Activated CD8-positive, alpha-beta memory T cell treated with anti-CD3 and anti-CD28 coated beads for 1 hour (primary cell): ENCODE data around the gene ZNF84.

Experiments
- DNase-seq, 2 donors: peaks; one replicate each; pipeline ENCODE4 v3.0.0-alpha.2; 2020; ENCODE audit warnings: low read depth in 1 of 2; ENCODE audit errors: extremely low read depth in 1 of 2

The ZNF84 gene

DNA sequence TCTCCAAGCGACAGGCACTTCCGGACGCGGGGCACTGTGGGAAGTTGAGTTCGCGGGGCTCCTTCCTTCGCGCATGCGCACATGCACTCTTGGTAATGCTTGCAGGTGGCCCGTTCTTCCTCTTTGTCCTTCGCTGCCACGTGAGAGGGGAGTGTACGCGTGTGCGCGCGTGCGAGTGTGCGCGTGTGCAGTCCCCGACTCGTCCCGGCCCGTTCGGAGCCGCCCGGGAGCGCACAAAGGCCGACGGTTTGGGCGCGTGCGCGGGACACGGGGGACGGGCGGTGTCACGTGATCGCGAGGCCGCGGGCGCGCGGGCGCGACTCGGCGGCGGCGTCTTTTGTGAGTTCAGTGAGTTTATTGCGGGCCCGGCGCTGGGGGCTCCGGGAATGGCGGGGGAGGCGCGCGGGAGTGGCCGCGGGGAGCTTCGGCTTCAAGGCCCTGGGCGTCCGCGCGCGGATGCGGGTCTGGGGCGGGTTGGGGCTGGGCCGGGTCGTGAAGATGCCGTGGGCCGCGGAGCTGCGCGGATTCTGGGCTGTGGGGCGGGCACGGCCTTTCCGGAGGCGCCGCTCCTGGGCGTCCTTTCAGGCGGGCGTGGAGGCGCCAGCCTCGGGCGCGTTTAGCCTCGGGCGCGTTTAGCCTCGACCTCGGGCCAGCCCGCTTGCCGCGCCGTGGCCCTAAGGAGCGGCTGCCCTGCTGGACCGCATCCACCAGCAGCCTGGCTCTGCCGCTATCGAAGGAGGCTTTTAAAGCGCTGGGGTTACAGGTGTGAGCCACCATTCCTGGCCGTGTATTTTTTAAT, at the start of gene ZNF84:
Gene ZNF84 (plus strand): TSS at position 303 of the 799 bp plus-strand sequence. CDS start 3,959 bp downstream, outside the sequence.
- DNase-seq, result peak; percentile 93 to 94

DNA sequence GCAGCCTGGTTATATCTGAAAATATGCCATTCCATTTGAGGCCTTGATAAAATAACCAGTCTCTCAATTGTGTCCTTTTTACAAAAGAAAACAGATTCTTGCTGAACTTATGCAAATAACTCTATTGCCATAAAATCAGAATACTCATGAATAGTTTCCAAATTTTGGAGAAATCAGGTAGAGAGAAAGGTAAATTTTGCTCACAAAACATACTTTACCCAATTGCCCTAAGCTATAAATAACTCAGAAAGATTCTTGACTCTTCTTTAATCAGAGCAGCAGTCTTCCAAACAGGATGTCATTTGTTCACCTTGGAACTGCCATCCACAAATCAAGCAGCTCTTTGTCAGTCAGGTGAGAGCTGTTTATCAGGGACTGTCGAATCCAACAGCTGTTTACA, 38.6 kb upstream of the ZNF84 start:
- no peak for DNase-seq

DNA sequence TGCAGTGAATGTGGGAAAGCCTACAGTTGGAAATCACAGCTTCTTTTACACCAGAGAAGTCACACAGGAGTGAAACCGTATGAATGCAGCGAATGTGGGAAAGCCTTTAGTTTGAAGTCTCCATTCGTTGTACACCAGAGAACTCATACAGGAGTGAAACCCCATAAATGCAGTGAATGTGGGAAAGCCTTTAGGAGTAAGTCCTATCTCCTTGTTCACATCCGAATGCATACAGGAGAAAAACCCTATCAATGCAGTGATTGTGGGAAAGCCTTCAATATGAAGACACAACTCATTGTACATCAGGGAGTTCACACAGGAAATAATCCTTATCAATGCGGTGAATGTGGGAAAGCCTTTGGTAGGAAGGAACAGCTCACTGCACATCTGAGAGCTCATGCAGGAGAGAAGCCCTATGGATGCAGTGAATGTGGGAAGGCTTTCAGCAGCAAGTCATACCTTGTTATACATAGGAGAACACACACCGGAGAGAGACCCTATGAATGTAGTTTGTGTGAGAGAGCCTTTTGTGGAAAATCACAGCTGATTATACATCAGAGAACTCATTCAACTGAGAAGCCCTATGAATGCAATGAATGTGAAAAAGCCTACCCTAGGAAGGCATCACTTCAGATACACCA, 26.5 kb upstream of the ZNF84 start:
- no peak for DNase-seq

DNA sequence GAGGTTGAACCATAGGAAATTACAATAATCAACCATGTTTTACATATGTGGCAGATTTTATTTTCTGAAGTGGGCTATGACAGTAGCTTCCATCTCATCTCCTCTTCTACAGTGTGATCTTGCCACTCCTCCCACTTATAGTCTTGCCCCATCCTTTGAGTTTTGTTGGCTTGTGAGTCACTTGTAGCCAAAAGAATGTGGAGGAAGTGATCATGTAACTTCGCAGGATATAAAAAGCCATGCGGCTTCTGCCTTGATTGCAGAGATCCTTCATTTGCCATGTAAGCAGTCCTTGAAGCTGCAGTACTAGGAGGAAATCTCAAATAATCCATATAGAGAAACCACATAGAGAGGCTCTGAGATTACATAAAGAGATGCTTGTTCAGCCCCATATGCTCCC, 13.7 kb upstream of the ZNF84 start:
- no peak for DNase-seq

DNA sequence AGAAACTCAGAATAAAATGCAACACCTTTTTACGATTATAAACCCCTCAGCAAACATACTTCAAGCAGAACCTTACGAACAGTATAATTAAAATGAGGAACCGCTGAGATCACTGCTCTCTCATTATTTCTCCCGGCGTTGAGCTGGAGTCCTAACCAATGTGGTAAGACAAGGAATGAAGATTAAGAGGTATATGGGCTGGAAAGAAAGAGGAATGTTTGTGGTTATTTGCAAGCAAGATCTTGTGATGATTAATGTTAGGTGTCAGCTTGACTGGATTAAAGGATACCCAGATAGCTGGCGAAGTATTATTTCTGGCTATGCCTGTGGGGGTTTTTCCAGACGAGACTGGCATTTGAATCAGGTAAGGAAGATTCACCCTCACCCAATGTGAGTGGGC, 10.3 kb upstream of the ZNF84 start:
- DNase-seq, result no peak

DNA sequence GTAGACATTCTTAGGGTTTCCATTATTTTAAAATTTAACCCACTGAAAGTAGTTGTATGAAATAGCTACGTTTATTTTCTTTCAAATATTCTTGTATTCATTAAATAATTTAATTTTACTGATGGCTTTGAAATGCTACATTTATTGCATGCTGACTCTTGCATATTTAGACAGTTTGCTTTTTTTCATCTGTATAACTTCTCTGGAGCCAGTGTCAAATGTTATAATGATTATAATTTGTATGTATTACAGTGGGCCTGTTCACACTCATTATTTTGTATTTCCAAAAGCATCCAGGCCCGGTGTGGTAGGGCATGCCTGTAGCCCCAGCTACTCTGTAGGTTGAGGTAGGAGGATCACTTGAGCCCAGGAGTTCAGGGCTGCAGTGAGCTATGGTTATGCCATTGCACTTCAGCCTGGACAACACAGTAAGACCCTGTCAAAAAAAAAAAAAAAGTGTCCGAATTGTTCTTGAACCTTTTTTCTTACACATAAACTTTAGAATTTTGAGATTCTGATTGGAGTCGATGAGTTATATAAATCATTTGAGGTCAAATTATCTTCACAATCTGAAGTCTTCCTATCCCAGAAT, 905 bp downstream of the ZNF84 start:
- DNase-seq, result no peak

DNA sequence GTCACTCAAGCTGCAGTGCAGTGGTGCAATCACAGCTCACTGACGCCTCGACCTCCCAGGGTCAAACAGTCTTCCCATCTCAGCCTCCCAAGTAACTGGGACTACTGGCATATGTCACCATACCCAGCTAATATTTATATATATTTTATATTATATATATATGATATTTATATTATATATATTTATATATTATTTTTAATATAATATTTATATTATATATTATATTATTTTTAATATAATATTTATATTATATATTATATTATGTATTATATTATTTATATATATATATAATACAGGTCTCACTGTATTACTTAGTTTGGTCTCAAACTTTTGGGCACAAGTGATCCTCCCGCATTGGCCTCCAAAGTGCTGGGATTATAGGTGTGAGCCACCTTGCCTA, 9.4 kb downstream of the ZNF84 start:
- DNase-seq, result no peak

DNA sequence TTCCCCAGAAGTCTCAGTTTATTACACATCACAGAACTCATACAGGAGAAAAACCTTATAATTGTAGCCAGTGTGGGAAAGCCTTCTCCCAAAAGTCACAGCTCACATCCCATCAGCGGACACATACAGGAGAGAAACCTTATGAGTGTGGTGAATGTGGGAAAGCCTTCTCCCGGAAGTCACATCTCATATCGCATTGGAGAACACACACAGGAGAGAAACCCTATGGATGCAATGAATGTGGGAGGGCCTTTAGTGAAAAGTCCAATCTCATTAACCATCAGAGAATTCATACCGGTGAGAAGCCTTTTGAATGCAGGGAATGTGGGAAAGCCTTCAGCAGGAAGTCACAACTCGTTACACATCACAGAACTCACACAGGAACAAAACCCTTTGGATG, 20.1 kb downstream of the ZNF84 start:
- DNase-seq, result no peak

DNA sequence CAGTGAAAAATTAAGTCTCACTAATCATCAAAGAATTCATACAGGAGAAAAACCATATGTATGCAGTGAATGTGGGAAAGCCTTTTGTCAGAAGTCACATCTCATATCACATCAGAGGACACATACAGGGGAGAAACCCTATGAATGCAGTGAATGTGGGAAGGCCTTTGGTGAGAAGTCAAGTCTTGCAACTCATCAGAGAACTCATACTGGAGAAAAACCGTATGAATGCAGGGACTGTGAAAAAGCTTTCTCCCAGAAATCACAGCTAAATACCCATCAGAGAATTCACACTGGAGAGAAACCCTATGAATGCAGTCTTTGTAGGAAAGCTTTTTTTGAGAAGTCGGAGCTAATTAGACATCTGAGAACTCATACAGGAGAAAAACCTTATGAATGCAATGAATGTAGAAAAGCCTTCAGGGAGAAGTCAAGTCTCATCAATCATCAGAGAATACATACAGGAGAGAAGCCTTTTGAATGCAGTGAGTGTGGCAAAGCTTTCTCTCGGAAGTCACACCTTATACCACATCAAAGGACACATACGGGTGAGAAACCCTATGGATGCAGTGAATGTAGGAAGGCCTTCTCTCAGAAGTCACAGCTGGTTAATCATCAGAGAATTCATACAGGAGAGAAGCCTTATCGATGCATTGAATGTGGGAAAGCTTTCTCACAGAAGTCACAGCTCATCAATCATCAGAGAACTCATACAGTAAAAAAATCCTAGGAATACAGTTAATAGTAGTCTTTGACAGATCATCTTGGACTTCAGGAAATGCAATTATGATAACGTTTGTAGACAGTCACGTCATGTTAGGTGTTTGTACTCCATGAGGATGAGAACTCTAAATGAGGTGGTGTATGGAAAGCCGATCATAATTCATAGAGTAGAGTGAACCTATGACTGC, 21.1 kb downstream of the ZNF84 start:
- DNase-seq, result no peak

DNA sequence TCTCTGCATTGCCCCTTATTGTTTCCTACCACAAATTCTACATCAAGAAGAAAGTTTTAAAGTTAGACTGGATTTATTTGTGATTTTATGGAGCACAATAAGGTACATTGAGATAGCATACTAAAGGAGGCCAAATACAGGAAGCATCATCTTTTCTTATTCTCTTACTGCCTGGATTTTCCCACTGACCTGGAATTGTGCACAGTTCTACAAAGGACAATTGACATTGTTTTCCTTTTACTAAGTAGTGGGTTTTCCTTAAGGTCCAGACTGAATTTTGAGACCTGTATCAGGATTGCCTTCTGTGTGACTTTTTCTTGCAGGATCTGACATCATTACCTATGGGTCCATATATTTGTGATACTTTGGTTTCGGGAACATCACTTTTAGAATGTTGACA, 24.6 kb downstream of the ZNF84 start:
- DNase-seq, result no peak

DNA sequence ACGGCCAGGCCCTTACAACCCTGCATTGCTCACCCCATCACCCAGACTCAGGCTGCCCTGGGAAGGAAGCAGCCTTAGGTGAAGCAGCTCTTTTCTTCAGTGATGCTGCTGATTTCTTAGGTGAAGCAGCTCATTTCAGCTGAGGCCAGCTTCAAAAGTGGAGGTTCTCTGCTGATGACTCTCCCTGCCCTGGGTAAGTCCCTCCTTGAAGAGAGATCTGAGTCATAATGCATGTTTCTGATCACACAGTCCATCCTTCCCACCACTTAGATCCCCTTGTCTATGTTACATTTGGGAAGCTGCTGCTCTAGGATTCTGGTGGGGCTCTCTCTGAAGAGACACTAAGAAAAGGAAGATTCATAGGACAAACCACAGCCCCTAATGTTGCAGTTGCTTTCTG, 26.2 kb downstream of the ZNF84 start:
- no peak for DNase-seq

DNA sequence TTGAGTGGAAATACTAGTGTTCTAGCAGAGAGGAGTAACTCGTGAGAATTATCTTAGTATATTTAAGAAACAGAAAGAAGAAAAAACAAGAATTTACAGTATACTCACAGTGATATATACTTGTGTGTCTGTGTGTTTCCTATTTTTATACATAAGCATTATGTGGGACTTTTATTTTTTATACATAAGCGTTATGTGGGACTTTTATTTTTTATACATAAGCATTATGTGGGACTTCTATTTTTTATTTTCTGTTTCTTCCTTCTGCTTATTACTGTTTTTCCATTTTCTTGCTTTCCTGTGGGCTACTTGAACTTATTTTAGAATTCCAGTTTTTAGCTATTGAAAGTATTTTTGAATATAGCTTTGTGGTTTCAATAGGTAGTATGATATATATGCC, 36.5 kb downstream of the ZNF84 start:
- DNase-seq, result no peak

DNA sequence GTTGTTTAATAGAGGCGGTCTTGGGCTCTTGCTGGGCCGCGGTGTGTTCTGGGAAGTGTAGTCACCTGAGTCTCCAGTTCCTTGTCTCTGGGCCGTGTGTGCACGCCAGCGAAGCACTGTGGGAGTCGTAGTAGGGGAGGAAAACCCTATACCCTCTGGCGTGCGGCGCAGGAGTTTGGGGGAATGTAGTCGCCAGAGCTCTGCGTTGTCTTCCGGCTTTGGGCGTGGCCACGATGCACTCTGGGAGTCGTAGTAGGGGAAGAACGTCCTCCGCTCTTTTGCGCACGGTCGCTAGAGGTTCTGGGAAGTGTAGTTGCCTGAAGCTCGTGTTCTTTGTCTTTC, 42.7 kb downstream of the ZNF84 start:
- DNase-seq, result peak; percentile 89 to 92

DNA sequence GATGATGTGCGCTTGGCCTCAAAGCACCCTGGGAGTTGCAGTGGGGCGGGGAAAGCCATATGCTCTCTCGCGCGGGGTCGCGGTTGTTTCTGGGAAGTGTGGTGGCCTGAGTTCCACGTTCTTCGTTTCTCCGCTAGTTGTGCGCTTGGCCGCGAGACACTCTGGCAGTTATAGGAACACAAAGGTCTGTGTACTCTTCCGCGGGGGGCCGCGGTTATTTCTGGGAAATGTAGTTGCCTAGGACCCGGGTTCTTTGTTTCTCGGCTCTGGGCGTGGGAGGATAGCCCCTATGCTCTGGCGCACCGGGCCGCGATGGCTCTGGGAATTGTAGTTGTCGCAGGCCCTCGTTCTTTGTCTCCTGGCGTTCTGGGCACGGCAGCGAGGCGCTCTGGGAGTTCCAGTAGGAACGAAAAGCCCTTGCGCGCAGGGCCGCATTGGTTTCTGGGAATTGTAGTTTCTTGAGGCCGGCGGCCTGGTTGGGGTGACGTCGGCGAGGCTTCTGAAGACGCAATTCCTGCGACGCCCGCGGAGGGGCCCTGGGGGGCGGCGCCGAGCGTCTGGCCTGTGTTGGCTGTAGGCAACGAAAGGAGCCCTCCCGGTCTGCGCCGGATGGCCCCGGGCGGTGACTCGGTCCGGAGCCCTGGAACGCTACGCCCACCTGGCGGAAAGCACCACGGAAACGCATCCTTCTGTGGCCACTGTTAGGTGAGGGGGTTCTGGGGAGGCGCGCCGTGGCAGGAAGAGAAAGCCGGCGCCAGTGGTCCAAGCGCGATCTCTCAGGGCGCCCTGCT, 43.3 kb downstream of the ZNF84 start, which contains the start of gene ZNF140:
Gene ZNF140 (plus strand): TSS at position 556 of the 791 bp plus-strand sequence. CDS start 398 bp downstream, outside the sequence.
- peak; percentile 83 to 87 for DNase-seq

DNA sequence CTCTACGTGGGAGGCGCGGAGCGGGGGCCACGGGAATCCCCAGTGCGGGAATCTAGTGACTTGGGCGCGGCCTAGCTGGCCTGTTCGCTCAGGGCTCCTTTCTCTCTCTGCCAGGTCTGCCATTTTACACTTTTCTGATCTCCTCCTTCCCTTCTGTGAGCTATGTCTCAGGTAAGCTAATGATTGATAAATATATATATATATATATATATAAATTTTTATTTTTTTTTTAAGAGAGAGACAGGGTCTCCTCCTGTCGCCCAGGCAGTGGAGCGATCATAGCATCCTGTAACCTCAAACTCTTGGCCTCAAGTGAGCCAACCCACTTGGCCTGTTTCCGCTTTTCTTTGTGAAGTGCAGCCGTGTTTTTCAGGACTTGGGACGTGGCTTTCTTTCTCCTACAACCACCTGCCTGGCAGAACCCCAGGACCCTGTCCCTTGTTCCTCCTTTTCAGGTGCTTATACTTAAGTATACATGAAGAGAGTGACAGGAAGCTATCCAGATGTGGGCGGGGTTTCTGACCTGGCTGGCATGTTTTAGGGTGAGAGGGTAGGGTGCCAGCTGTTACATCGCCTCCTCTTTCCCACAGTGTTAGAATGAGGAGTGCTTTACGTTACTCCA, 44.0 kb downstream of the ZNF84 start:
- DNase-seq, result no peak

DNA sequence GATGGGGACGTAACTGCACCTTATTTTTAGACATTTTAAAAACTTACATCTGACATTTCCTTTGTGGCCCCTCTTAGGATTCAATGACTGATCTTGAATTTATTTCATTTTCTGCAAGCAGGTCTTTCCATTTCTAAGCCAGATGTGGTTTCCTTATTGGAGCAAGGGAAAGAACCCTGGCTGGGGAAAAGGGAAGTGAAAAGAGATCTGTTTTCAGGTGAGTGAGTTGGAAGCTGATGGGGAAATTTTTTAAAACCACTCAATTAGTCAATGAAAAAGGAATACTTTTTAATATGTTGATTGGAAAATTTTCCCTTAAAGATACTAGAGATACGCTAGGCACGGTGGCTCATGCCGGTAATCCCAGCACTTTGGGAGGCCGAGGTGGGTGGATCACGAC, 46.0 kb downstream of the ZNF84 start:
- DNase-seq, result no peak

DNA sequence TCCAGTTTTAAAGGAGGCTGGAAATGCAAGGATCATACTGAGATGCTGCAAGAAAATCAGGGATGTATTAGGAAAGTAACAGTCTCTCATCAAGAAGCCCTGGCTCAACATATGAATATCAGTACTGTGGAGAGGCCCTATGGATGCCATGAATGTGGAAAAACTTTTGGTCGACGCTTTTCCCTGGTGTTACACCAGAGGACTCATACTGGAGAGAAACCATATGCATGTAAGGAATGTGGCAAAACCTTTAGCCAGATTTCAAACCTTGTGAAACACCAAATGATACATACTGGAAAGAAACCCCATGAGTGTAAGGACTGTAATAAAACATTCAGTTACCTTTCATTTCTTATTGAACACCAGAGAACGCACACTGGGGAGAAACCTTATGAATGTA, 68.3 kb downstream of the ZNF84 start:
- no peak for DNase-seq

DNA sequence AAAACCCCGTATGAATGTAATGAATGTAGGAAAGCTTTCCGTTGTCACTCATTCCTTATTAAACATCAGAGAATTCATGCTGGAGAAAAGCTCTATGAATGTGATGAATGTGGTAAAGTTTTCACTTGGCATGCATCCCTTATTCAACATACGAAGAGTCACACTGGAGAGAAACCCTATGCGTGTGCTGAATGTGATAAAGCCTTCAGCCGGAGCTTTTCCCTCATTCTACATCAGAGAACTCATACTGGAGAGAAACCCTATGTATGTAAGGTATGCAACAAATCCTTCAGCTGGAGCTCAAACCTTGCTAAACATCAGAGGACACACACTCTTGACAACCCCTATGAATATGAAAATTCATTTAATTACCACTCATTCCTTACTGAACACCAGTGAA, 68.9 kb downstream of the ZNF84 start:
- no peak for DNase-seq

DNA sequence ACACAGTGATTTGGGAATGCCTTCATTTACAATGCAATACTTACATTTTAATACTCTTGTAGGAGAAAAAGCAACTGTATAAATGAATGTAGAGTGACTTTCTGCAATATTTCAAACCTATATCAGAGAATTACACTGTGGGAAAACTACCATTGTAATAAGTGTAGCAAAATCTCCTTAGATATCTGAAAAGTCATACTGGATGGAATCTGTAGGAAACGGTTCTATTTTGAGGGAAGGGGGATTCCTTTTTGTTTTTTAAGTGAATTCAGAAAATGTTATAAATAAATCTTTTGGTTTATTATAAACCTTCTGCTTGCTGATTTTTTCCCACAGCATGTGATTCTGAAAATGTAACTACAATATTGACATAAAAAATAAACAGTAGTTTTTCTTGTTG, 69.8 kb downstream of the ZNF84 start:
- DNase-seq, result no peak

DNA sequence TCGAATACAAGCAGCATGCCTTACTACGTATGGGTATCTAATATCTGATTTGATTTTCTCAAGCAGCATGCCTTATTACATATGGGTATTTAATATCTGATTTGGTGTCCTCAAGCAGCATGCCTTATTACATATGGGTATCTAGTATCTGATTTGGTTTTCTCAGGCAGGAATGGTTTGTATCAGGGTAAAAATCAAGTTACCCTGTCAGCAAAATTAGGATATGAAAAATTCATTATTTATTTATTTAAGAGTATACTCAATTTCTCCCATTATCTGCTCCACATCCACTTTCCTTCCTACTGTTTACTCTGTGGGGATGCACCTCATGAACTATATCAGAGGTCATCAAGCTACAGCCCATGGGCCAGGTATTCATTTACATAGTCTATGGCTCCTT, 70.8 kb downstream of the ZNF84 start:
- DNase-seq, result no peak
